IMR-90 (cell line): ENCODE data around the gene MRPL51. TPM values are rescaled to one million over a fixed set of nuclear protein-coding genes. Genes with fewer than 3 reads are reported as not detected.

Experiments
- ATAC-seq: fragments of 200-7000 bp; cut with Tn5 transposase; 2 replicates; pipeline ENCODE4 v1.9.1; 2020; ENCODE audit warnings: low read depth, mild to moderate bottlenecking, moderate library complexity
- BruUV-seq: library from RNA; stranded (reverse); fragments of 400-500 nt; replicated peaks from 2 replicates; lab custom pipeline; 2021; lab: Mats Ljungman, UMichigan
- CTCF ChIA-PET: fragments of 300-600 bp; formaldehyde crosslinking; extraction: SDS; loops from one replicate; lab custom pipeline; 2021; ENCODE audit warnings: antibody characterized with exemption; lab: Yijun Ruan, JAX
- POLR2A ChIA-PET: fragments of 300-600 bp; sonication (Branson Sonifier 250); formaldehyde crosslinking; loops from one replicate; lab custom pipeline; 2022; ENCODE audit warnings: antibody characterized with exemption; ENCODE audit not compliant: unreplicated experiment; lab: Charles Lee
- DNase-seq: peaks from one replicate; pipeline ENCODE4 v3.0.0; 2013
- H2AFZ ChIP-seq: replicated peaks from 2 replicates; pipeline ENCODE3; 2013; ENCODE audit warnings: low read length, mild to moderate bottlenecking; ENCODE audit not compliant: poor library complexity
- H2AK5ac ChIP-seq: 2 replicates; pipeline ENCODE4 v1.6.1; 2013; ENCODE audit warnings: low read depth, low read length, inconsistent platforms
- H2AK9ac ChIP-seq: replicated peaks from 2 replicates; pipeline ENCODE3; 2013; ENCODE audit warnings: mild to moderate bottlenecking, low read depth, low read length, moderate library complexity; ENCODE audit not compliant: poor library complexity
- H2BK120ac ChIP-seq: 2 replicates; pipeline ENCODE4 v1.6.1; 2013; ENCODE audit warnings: low read depth, low read length, inconsistent platforms
- H2BK15ac ChIP-seq: 3 replicates; pipeline ENCODE4 v1.6.1; 2013; ENCODE audit warnings: low read depth, low read length, inconsistent platforms
- H2BK20ac ChIP-seq: 2 replicates; pipeline ENCODE4 v1.6.1; 2013; ENCODE audit warnings: low read depth, mild to moderate bottlenecking, inconsistent platforms, low read length, moderate library complexity
- H2BK5ac ChIP-seq: 2 replicates; pipeline ENCODE4 v1.6.1; 2013; ENCODE audit warnings: mild to moderate bottlenecking, low read depth, low read length, inconsistent platforms; ENCODE audit not compliant: poor library complexity, severe bottlenecking
- H3K14ac ChIP-seq: replicated peaks from 2 replicates; pipeline ENCODE4 v1.6.1; 2013; ENCODE audit warnings: low read depth, low read length, inconsistent platforms
- H3K18ac ChIP-seq: 2 replicates; pipeline ENCODE4 v1.6.1; 2013; ENCODE audit warnings: low read depth, low read length, control low read depth
- H3K23ac ChIP-seq: 2 replicates; pipeline ENCODE4 v1.6.1; 2013; ENCODE audit warnings: low read depth, low read length, inconsistent platforms
- H3K27ac ChIP-seq: 2 replicates; pipeline ENCODE4 v1.5.1; 2013; ENCODE audit warnings: mild to moderate bottlenecking, control low read depth, low read length; ENCODE audit not compliant: insufficient read depth
- H3K27me3 ChIP-seq: 2 replicates; pipeline ENCODE4 v1.6.1; 2013; ENCODE audit warnings: low read length; ENCODE audit not compliant: control insufficient read depth, insufficient read depth
- H3K36me3 ChIP-seq: 2 replicates; pipeline ENCODE4 v1.6.1; 2013; ENCODE audit warnings: low read length, mixed read lengths; ENCODE audit not compliant: control insufficient read depth, insufficient read depth
- H3K4ac ChIP-seq: 2 replicates; pipeline ENCODE4 v1.6.1; 2013; ENCODE audit warnings: low read depth, low read length, inconsistent platforms
- H3K4me1 ChIP-seq: 2 replicates; pipeline ENCODE4 v1.6.1; 2013; ENCODE audit warnings: low read length, mixed read lengths; ENCODE audit not compliant: control insufficient read depth, insufficient read depth
- H3K4me2 ChIP-seq: 2 replicates; pipeline ENCODE4 v1.6.1; 2013; ENCODE audit warnings: low read depth, mild to moderate bottlenecking, control low read depth, low read length, moderate library complexity
- H3K4me3 ChIP-seq: 2 replicates; pipeline ENCODE4 v1.5.1; 2013; ENCODE audit warnings: low read depth, mild to moderate bottlenecking, control low read depth, low read length, moderate library complexity; ENCODE audit not compliant: insufficient read depth
- H3K56ac ChIP-seq: 2 replicates; pipeline ENCODE4 v1.6.1; 2013; ENCODE audit warnings: low read length, inconsistent platforms; ENCODE audit not compliant: insufficient read depth; ENCODE audit errors: extremely low read depth
- H3K79me1 ChIP-seq, 2 experiments: 2 replicates each; pipeline ENCODE4 v1.6.1; 2013; ENCODE audit warnings: low read length in 2 of 2, inconsistent platforms in 1 of 2, low read depth in 1 of 2
- H3K9ac ChIP-seq: 2 replicates; pipeline ENCODE4 v1.6.1; 2013; ENCODE audit warnings: low read depth, low read length, control low read depth
- H3K9me1 ChIP-seq: 2 replicates; pipeline ENCODE4 v1.6.1; 2013; ENCODE audit warnings: low read length, inconsistent platforms; ENCODE audit not compliant: insufficient read depth
- H3K9me3 ChIP-seq: 2 replicates; pipeline ENCODE4 v1.6.1; 2013; ENCODE audit warnings: low read length; ENCODE audit not compliant: control insufficient read depth, insufficient read depth
- H4K20me1 ChIP-seq: 2 replicates; pipeline ENCODE4 v1.6.1; 2013; ENCODE audit warnings: low read length, inconsistent platforms; ENCODE audit not compliant: insufficient read depth
- H4K5ac ChIP-seq: 2 replicates; pipeline ENCODE4 v1.6.1; 2013; ENCODE audit warnings: mild to moderate bottlenecking, low read depth, low read length, control low read depth
- H4K8ac ChIP-seq, 2 experiments: 2 replicates each; pipeline ENCODE4 v1.6.1; 2013; ENCODE audit warnings: low read depth in 2 of 2, low read length in 2 of 2, control low read depth in 1 of 2, inconsistent platforms in 1 of 2
- H4K91ac ChIP-seq: 2 replicates; pipeline ENCODE4 v1.6.1; 2013; ENCODE audit warnings: low read depth, low read length, inconsistent platforms; ENCODE audit not compliant: insufficient read depth
- BHLHE40 ChIP-seq: fragments of 150-350 bp; IDR thresholded peaks from 2 replicates; pipeline ENCODE4 v1.6.1; 2016; ENCODE audit warnings: mild to moderate bottlenecking, low read depth, low read length
- CEBPB ChIP-seq: IDR thresholded peaks from 2 replicates; pipeline ENCODE4 v1.6.1; 2012; ENCODE audit warnings: low read depth, low read length, improper control_type of control experiment
- CHD1 ChIP-seq: IDR thresholded peaks from 2 replicates; pipeline ENCODE4 v1.6.1; 2012; ENCODE audit warnings: low read depth, low read length, improper control_type of control experiment
- ELK1 ChIP-seq: fragments of 150-350 bp; IDR thresholded peaks from 2 replicates; pipeline ENCODE4 v1.6.1; 2016; ENCODE audit warnings: low read depth, mild to moderate bottlenecking, low read length, moderate library complexity, borderline replicate concordance
- FOS ChIP-seq: fragments of 150-350 bp; IDR thresholded peaks from 2 replicates; pipeline ENCODE4 v1.6.1; 2016; ENCODE audit warnings: low read depth, low read length
- MAFK ChIP-seq: IDR thresholded peaks from 2 replicates; pipeline ENCODE4 v1.6.1; 2012; ENCODE audit warnings: low read depth, low read length, improper control_type of control experiment
- MAZ ChIP-seq: IDR thresholded peaks from 2 replicates; pipeline ENCODE4 v1.6.1; 2012; ENCODE audit warnings: low read depth, mild to moderate bottlenecking, low read length, improper control_type of control experiment, moderate library complexity, borderline replicate concordance
- MXI1 ChIP-seq: IDR thresholded peaks from 2 replicates; pipeline ENCODE4 v1.6.1; 2012; ENCODE audit warnings: low read depth, mild to moderate bottlenecking, low read length, moderate library complexity, borderline replicate concordance
- NFE2L2 ChIP-seq: fragments of 150-350 bp; IDR thresholded peaks from 2 replicates; pipeline ENCODE4 v1.6.1; 2016; ENCODE audit warnings: low read depth, mild to moderate bottlenecking, low read length
- POLR2A ChIP-seq: IDR thresholded peaks from 2 replicates; pipeline ENCODE4 v1.6.1; 2012; ENCODE audit warnings: mild to moderate bottlenecking, low read depth, low read length
- RAD21 ChIP-seq: IDR thresholded peaks from 2 replicates; pipeline ENCODE4 v1.6.1; 2012; ENCODE audit warnings: low read length, improper control_type of control experiment
- RCOR1 ChIP-seq: IDR thresholded peaks from 2 replicates; pipeline ENCODE4 v1.6.1; 2012; ENCODE audit warnings: mild to moderate bottlenecking, low read length, improper control_type of control experiment; ENCODE audit not compliant: insufficient replicate concordance
- RFX5 ChIP-seq: IDR thresholded peaks from 2 replicates; pipeline ENCODE4 v1.8.0; 2012; ENCODE audit warnings: low read depth, mild to moderate bottlenecking, low read length, moderate library complexity
- SMC3 ChIP-seq: fragments of 150-350 bp; IDR thresholded peaks from 2 replicates; pipeline ENCODE4 v1.6.1; 2016; ENCODE audit warnings: low read depth, mild to moderate bottlenecking, antibody characterized with exemption, low read length, moderate library complexity
- WGBS, 2 experiments: methylation state at CpG; one replicate each; pipeline versions ENCODE4 v1.1.5 to v1.1.7; 2013; ENCODE audit warnings: missing lambda C conversion rate in 2 of 2; ENCODE audit not compliant: insufficient read length in 1 of 2; ENCODE audit errors: extremely low coverage in 2 of 2; 5-methylcytosine and 5-hydroxymethylcytosine counted together
- dilution Hi-C: fragments of 300-500 bp; cut with HindIII; formaldehyde crosslinking; loops from one replicate; pipeline ENCODE4 v1.14.3; 2018; ENCODE audit warnings: low sequenced_read_pairs; ENCODE audit not compliant: unreplicated experiment
- in situ Hi-C: fragments of 300-500 bp; cut with MboI; formaldehyde crosslinking; loops from 3 replicates; pipeline ENCODE4 v1.14.3; 2019; ENCODE audit warnings: low sequenced_read_pairs, inconsistent platforms, mixed read lengths
- intact Hi-C: fragments of 100-400 bp; cut with micrococcal nuclease; formaldehyde crosslinking; loops from 2 replicates; pipeline ENCODE4 v1.10.0; 2022
- polyA plus RNA-seq, 3 experiments: library from polyadenylated mRNA; depleted of rRNA; stranded (reverse); fragments of >200 nt; gene quantifications; 2 replicates each; pipeline ENCODE4 v1.2.3, GENCODE V29; 2012; ENCODE audit warnings: low replicate concordance in 1 of 3
- total RNA-seq: library from RNA; depleted of rRNA; stranded (reverse); fragments of >200 nt; gene quantifications from 2 replicates; pipeline ENCODE4 v1.2.3, GENCODE V29; 2012
- TF ChIP-seq, protein P1 (sequence below): conservative IDR thresholded peaks from 2 replicates; pipeline ENCODE4 v1.5.1; 2012; ENCODE audit warnings: mild to moderate bottlenecking, low read depth, low read length, improper control_type of control experiment
- TF ChIP-seq, protein P2 (sequence below): fragments of 150-350 bp; IDR thresholded peaks from 2 replicates; pipeline ENCODE4 v1.6.1; 2017; ENCODE audit warnings: mild to moderate bottlenecking, antibody characterized with exemption, low read length, low read depth

MRPL51 gene
- total and polyA plus RNA-seq, 2 of the 4 experiments (the other 2 are of a cell fraction): 80.1 to 160 TPM

DNA sequence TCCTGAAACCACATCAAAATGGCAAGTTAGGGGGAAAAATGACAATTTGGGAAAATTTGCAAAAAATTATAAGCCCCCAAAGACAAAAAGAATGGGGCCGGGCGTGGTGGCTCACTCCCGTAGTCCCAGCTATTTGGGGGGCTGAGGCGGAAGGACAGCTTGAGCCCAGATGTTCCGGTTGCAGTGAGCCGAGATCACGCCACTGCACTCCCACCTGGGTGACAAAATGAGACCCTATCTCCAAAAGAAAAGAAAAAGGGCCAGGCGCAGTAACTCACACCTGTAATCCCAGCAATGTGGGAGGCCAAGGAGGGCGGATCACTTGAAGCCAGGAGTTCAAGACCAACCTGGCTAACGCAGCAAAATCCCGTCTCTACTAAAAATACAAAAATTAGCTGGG is 20.6 kb downstream of the MRPL51 start:
- Histone ChIP-seq H3K18ac (no peak overlapping the region), H2AK5ac (no peak overlapping the region), H3K9me3 (no peaks in the 10 kb centered on the region), H3K36me3 (no peaks in the 10 kb centered on the region), H3K23ac (no peak overlapping the region), H2BK120ac (no peak overlapping the region), H3K4me3 (no peak overlapping the region), H3K4ac (no peak overlapping the region), H2BK20ac (no peak overlapping the region), H2AK9ac (no peak overlapping the region), H4K5ac (no peak overlapping the region), H4K91ac (no peak overlapping the region), H3K4me2 (no peak overlapping the region), H3K4me1 (peaks cover 4% of the 10 kb centered on the region), H2BK15ac (no peak overlapping the region), H3K14ac (no peak overlapping the region), H3K56ac (no peak overlapping the region), H3K27ac (no peak overlapping the region), H3K9ac (no peak overlapping the region), H3K9me1 (peaks cover 6% of the 10 kb centered on the region; the same call in 1 of the 2 replicates), H2AFZ (no peak overlapping the region), H2BK5ac (no peak overlapping the region), H4K8ac (no peak overlapping the region), H3K79me1 (peaks cover 8 to 26% of the 10 kb centered on the region in 2 experiments), H3K27me3 (no peaks in the 10 kb centered on the region), H4K20me1 (peaks cover 15% of the 10 kb centered on the region)
- dilution Hi-C loops: no loop called here
- intact Hi-C loops: no loop called here
- CTCF ChIA-PET: interaction anchor here (0.6 kb wide), 1 partner anchor 83 kb away, joined by 7 read pairs; no protein-coding TSS in a partner anchor
- no peak for DNase-seq
- TF ChIP-seq RAD21 (no peak), POLR2A (no peak), MAFK (no peak), RFX5 (no peak), MAZ (no peak), CHD1 (no peak), SMC3 (no peak), ELK1 (no peak), MXI1 (no peak), NFE2L2 (no peak), FOS (no peak), RCOR1 (no peak), CEBPB (no peak), BHLHE40 (no peak)
- TF ChIP-seq, protein P1, sequence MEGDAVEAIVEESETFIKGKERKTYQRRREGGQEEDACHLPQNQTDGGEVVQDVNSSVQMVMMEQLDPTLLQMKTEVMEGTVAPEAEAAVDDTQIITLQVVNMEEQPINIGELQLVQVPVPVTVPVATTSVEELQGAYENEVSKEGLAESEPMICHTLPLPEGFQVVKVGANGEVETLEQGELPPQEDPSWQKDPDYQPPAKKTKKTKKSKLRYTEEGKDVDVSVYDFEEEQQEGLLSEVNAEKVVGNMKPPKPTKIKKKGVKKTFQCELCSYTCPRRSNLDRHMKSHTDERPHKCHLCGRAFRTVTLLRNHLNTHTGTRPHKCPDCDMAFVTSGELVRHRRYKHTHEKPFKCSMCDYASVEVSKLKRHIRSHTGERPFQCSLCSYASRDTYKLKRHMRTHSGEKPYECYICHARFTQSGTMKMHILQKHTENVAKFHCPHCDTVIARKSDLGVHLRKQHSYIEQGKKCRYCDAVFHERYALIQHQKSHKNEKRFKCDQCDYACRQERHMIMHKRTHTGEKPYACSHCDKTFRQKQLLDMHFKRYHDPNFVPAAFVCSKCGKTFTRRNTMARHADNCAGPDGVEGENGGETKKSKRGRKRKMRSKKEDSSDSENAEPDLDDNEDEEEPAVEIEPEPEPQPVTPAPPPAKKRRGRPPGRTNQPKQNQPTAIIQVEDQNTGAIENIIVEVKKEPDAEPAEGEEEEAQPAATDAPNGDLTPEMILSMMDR: no peak
- TF ChIP-seq, protein P2, sequence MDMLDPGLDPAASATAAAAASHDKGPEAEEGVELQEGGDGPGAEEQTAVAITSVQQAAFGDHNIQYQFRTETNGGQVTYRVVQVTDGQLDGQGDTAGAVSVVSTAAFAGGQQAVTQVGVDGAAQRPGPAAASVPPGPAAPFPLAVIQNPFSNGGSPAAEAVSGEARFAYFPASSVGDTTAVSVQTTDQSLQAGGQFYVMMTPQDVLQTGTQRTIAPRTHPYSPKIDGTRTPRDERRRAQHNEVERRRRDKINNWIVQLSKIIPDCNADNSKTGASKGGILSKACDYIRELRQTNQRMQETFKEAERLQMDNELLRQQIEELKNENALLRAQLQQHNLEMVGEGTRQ: no peak
- POLR2A ChIA-PET: interaction anchor here (1.0 kb wide), 1 partner anchor 62 kb away, joined by 3 read pairs; the partner anchor contains the start of gene GAPDH
- no peak for ATAC-seq
- no TSS peak for BruUV-seq
- in situ Hi-C loops: loop anchor here (25.0 kb wide), 1 partner anchor 285 kb away; no protein-coding TSS in a partner anchor
- 89% methylated on average over 3 of the region's 11 CpGs; no CpG with 5 or more reads in 1 of the 2 experiments for WGBS, 2 experiments
